Stimulated activated CD8-positive, alpha-beta memory T cell treated with anti-CD3 and anti-CD28 coated beads, Interleukin-4, amount 100 ng/mL, for 4 hours (primary cell): Measurements from ENCODE around the gene SELENOM.
"Not testable (repeated sequence)": the region's sequence is repeated elsewhere in the genome, so short reads cannot be mapped to it uniquely, and the experiment has no call there.

ENCODE experiments used
- DNase-seq, 2 donors: peaks; one replicate each; pipeline ENCODE4 v3.0.0-alpha.2; 2020; ENCODE audit warnings: low read depth in 2 of 2, low spot score in 1 of 2

The SELENOM gene

GRCh38 chr22:31079095-31079642 is 28.2 kb downstream of the SELENOM start:
- DNase-seq = no peak

GRCh38 chr22:31078389-31078788 is 29.0 kb downstream of the SELENOM start:
- DNase-seq = not testable (repeated sequence)

- DNase-seq = no peak
Observed at GRCh38 chr22:31077681-31078080, 29.7 kb downstream of the SELENOM start.

GRCh38 chr22:31075961-31076360 is 31.4 kb downstream of the SELENOM start:
- DNase-seq = no peak

GRCh38 chr22:31073545-31074145 is 33.7 kb downstream of the SELENOM start:
- not testable (repeated sequence) for DNase-seq

GRCh38 chr22:31073125-31073524 is 34.2 kb downstream of the SELENOM start:
- not testable (repeated sequence) for DNase-seq

- DNase-seq = not testable (repeated sequence)
Observed at GRCh38 chr22:31069691-31070314, 37.6 kb downstream of the SELENOM start.

- no peak for DNase-seq
Observed at GRCh38 chr22:31068970-31069369, 38.4 kb downstream of the SELENOM start.

- no peak for DNase-seq
Observed at GRCh38 chr22:31064369-31064768, 43.0 kb downstream of the SELENOM start.

GRCh38 chr22:31062566-31063230 is 44.7 kb downstream of the SELENOM start:
- DNase-seq = no peak

- DNase-seq = not testable (repeated sequence)
Observed at GRCh38 chr22:31059663-31060062, 47.7 kb downstream of the SELENOM start.

- DNase-seq = no peak
Observed at GRCh38 chr22:31056986-31057599, 50.3 kb downstream of the SELENOM start.

- no peak for DNase-seq
Observed at GRCh38 chr22:31055635-31056159, 51.7 kb downstream of the SELENOM start.

- DNase-seq = no peak
Observed at GRCh38 chr22:31055117-31055634, 52.2 kb downstream of the SELENOM start.
